Common myeloid progenitor, CD34-positive (primary cell): ENCODE measurements around the gene CD8B2.
"Not testable (repeated sequence)": the region's sequence is repeated elsewhere in the genome, so short reads cannot be mapped to it uniquely, and the experiment has no call there.

Experiments used
- CTCF ChIA-PET: fragments of 350-600 bp; sonication (Branson Sonifier 250); formaldehyde crosslinking; loops from one replicate; lab custom pipeline; 2021; ENCODE audit warnings: antibody characterized with exemption; lab: Charles Lee
- POLR2A ChIA-PET: fragments of 350-600 bp; sonication (Branson Sonifier 250); formaldehyde crosslinking; loops from one replicate; lab custom pipeline; 2021; ENCODE audit warnings: antibody characterized with exemption; lab: Charles Lee
- DNase-seq, 3 donors: peaks; one replicate each; pipeline versions ENCODE4 v3.0.0 to v3.0.0-alpha.2; 2013
- H3K27ac ChIP-seq, 2 experiments: 1 replicate in 1 of 2; 2 replicates in 1 of 2; pipeline ENCODE4 v1.7.0; 2013; ENCODE audit warnings: inconsistent platforms in 2 of 2, low read length in 2 of 2, mild to moderate bottlenecking in 2 of 2, low read depth in 1 of 2, moderate library complexity in 1 of 2; ENCODE audit not compliant: severe bottlenecking in 2 of 2, insufficient read depth in 1 of 2, poor library complexity in 1 of 2
- H3K27me3 ChIP-seq, 5 experiments: replicated peaks in 2 of 5; 1 replicate in 3 of 5; 2 replicates in 2 of 5; pipeline versions ENCODE4 v1.6.1 to v1.7.0; 2013; ENCODE audit warnings: low read length in 4 of 5, mild to moderate bottlenecking in 2 of 5, moderate library complexity in 2 of 5, inconsistent platforms in 1 of 5; ENCODE audit not compliant: insufficient read depth in 5 of 5, control insufficient read depth in 4 of 5
- H3K36me3 ChIP-seq, 4 experiments: 1 replicate in 2 of 4; 2 replicates in 2 of 4; pipeline versions ENCODE4 v1.6.1 to v1.7.0; 2013; ENCODE audit warnings: low read length in 3 of 4, control low read depth in 1 of 4, mild to moderate bottlenecking in 1 of 4; ENCODE audit not compliant: control insufficient read depth in 4 of 4, insufficient read depth in 4 of 4
- H3K4me1 ChIP-seq, 4 experiments: 1 replicate in 3 of 4; 2 replicates in 1 of 4; pipeline versions ENCODE4 v1.6.1 to v1.7.1; 2013; ENCODE audit warnings: low read length in 3 of 4, mild to moderate bottlenecking in 3 of 4, control low read depth in 1 of 4, inconsistent platforms in 1 of 4, moderate library complexity in 1 of 4; ENCODE audit not compliant: control insufficient read depth in 4 of 4, insufficient read depth in 4 of 4; ENCODE audit errors: control extremely low read depth in 1 of 4
- H3K4me3 ChIP-seq, 7 experiments: 1 replicate in 4 of 7; 2 replicates in 3 of 7; pipeline versions ENCODE4 v1.5.1 to v1.7.0; 2013; ENCODE audit warnings: mild to moderate bottlenecking in 7 of 7, low read length in 6 of 7, moderate library complexity in 6 of 7, inconsistent platforms in 2 of 7, low read depth in 2 of 7, control low read depth in 1 of 7; ENCODE audit not compliant: insufficient read depth in 4 of 7, control insufficient read depth in 1 of 7; ENCODE audit errors: extremely low read depth in 1 of 7
- H3K9me3 ChIP-seq, 5 experiments: 1 replicate in 4 of 5; 2 replicates in 1 of 5; pipeline versions ENCODE4 v1.6.1 to v1.7.1; 2013; ENCODE audit warnings: low read length in 4 of 5, mild to moderate bottlenecking in 2 of 5, inconsistent platforms in 1 of 5, low read depth in 1 of 5, moderate library complexity in 1 of 5; ENCODE audit not compliant: control insufficient read depth in 4 of 5, insufficient read depth in 2 of 5; ENCODE audit errors: control extremely low read depth in 1 of 5
- WGBS: methylation state at CpG from one replicate; pipeline ENCODE4 v1.1.5; 2013; ENCODE audit not compliant: insufficient coverage; 5-methylcytosine and 5-hydroxymethylcytosine counted together

Gene CD8B2

DNA sequence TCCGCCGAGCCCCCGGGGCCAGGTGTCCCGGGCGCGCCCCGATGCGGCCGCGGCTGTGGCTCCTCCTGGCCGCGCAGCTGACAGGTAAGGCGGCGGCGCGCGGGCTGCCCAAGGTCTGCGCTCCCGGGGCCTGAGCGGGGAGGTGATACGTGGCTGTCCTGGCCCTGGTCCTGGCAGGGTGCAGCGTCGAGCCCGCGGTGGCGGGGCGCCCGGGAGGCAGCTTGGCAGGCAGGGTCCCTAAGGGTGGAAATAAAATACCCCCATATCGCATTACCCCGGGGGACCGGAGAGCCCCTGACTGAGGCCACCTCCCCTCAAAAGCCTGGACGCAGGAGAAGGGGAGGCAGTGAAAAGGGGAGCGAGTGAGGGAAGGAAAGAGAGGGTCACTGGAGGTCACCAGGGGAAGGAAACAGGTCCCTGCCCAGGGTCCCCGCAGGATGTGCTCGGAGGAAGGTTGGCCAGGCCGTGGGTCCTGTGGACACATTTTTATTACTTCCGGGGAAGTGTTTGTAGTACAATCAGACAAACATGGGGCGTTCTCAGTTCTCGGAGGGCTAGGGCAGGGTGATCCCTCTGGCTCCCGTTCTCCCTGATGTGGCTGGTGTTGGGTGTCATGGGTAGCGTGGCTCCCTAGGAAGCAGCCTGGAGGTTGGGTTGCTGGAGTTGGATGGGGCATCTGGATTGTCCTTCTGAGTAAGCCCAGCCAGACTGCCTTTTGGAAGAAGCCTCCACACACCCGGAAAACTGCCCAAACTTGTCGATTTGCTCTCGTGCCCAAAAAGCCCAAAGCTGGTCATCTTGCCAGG, 425 bp downstream of the CD8B2 start:
- Histone ChIP-seq H3K27me3 (peaks cover 0 to 17% (median 5%) of the 10 kb centered on the region in 5 experiments), H3K4me3 (peak overlapping the region in 3 of 7 experiments; percentile 19 to 60 (median 32))
- peak in 1 of 3 donors; percentile 28 for DNase-seq
- H3K27ac ChIP-seq, H3K4me1 ChIP-seq, H3K9me3 ChIP-seq, CTCF ChIA-PET, H3K36me3 ChIP-seq: not testable (repeated sequence)
- POLR2A ChIA-PET: interaction anchor here (0.5 kb wide), 1 partner anchor 1065 kb away, joined by 3 read pairs; no protein-coding TSS in a partner anchor
- WGBS: 18% methylated on average over 26 of the region's 44 CpGs

DNA sequence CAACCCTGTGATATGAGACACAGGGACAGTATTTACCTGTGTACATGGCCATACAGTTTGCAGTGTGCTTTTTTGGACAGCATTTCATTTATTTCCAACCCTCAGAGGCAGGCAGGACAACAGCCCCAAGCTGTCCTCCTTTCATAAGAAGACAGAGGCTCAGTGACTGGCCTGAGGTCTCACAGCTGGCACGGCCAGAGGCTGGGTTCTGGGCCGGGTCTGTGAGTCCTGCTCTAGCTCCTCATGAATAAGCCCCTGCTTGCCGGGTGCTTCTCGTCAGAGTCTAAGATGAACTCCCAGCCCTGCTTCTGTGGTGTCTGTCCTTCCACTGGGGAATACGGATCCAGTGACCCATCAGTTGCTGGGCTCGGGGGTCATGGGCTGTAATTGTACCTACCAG, 2.5 kb downstream of the CD8B2 start:
- 80% methylated on average over 3 of the region's 6 CpGs for WGBS
- H3K4me3 ChIP-seq, POLR2A ChIA-PET, H3K36me3 ChIP-seq, H3K27ac ChIP-seq, DNase-seq, CTCF ChIA-PET, H3K9me3 ChIP-seq, H3K4me1 ChIP-seq: not testable (repeated sequence)
- H3K27me3 ChIP-seq: peaks cover 0 to 17% (median 5%) of the 10 kb centered on the region in 5 experiments

DNA sequence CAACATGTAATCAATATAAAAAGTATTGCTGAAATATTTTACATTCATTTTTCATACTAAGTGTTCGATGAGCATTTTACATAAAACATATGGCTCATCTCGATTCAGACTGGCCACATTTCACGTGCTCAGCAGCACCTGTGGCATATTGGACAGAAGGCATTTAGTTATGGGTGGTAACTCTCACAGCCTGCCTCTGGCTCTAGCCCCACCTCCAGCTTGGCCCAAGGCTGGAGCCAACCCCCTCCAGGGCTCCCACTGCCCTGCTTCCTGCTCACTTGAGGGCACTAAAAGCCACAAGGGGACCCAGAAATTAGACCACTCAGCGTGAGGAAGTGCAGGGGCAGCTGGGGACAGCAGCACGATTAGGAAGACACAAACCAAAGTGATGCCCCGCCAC, 5.2 kb downstream of the CD8B2 start:
- CTCF ChIA-PET, H3K4me1 ChIP-seq, H3K9me3 ChIP-seq, H3K27ac ChIP-seq, H3K27me3 ChIP-seq, POLR2A ChIA-PET, H3K4me3 ChIP-seq, DNase-seq, H3K36me3 ChIP-seq: not testable (repeated sequence)
- 79% methylated on average over 4 of the region's 6 CpGs for WGBS

DNA sequence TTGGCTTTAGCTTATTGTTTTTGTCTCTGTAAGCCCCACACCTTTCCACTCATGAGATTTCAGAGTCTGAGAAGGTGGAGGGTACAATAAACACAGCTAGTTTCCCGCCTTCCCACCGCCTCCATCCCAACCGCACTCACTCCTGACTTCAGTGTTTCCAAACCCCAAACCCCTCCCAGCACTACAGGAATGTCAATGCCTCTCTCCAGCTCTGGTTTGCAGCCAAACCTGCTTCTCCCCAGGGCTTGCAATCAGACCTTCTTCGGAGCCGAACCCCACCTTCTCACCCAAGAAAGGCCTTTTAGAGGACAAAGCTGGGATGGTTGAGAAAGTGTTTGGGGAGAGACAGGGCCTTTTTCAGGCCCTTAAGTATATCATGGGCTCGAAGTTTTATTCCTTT, 5.7 kb downstream of the CD8B2 start:
- POLR2A ChIA-PET, H3K9me3 ChIP-seq, H3K36me3 ChIP-seq, H3K4me1 ChIP-seq, CTCF ChIA-PET, DNase-seq, H3K27me3 ChIP-seq, H3K4me3 ChIP-seq, H3K27ac ChIP-seq: not testable (repeated sequence)
- no CpG with 5 or more reads among the region's 6 CpGs for WGBS

DNA sequence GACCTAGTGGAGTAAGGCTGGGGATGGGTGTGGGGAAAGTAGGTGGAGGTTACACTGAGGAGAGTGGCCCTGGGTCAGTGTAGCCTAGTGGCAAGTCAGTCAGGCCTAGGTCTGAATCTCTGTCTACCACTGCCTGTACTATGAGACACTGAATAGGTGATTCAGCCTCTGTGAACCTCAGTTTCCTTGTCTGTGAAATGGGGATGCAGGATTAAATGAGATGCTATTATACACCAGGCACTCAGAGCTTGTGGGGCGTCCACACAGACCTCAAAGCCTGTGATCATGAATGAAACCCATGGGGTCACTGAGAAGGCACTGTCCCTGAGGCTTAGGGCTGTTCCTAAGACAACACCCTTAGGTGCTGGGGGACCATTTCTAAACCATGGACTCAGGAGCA, 11.4 kb downstream of the CD8B2 start:
- 100% methylated on average over 1 of the region's 1 CpG for whole genome bisulfite sequencing
- H3K9me3 ChIP-seq, DNase-seq, H3K36me3 ChIP-seq, H3K27me3 ChIP-seq, H3K27ac ChIP-seq, H3K4me1 ChIP-seq, CTCF ChIA-PET, POLR2A ChIA-PET, H3K4me3 ChIP-seq: not testable (repeated sequence)

DNA sequence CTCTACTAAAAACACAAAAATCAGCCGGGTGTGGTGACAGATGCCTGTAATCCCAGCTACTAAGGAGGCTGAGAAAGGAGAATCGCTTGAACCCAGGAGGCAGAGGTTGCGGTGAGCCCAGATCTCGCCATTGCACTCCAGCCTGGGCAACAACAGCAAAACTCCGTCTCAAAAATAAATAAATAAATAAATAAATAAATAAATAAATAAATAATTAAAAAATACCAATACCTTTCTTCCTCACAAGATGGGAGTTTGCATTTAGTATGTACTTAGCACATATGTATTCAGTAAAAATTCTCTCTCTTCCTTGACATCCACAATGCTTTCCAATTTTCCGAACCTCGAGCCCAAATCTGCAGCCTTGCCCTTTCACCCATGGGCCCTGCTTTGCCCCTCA, 13.2 kb downstream of the CD8B2 start:
- WGBS: no CpG with 5 or more reads among the region's 7 CpGs

DNA sequence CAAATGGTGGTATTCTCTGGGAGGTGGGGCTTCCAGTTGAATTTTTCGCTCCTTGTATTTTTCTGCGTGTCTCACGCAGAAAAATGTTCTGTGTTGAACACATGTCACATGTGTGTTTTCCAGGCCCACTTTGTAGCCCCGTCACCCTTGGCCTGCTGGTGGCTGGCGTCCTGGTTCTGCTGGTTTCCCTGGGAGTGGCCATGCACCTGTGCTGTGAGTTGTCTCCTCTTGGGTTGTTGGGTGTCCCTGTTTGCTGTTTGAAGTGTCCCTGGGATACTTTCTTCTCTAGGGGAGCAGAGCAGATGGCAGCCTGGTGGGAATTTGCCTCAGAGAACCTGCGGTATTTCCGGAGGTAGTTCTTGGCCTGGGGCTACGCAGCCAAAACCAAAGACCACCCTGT, 15.2 kb downstream of the CD8B2 start:
- POLR2A ChIA-PET, H3K27ac ChIP-seq, H3K27me3 ChIP-seq, H3K4me1 ChIP-seq, H3K36me3 ChIP-seq, CTCF ChIA-PET, H3K4me3 ChIP-seq, H3K9me3 ChIP-seq, DNase-seq: not testable (repeated sequence)
- WGBS: 100% methylated on average over 2 of the region's 8 CpGs

More for the DNA sequence above, 13.2 kb downstream of the CD8B2 start:
- H3K4me3 ChIP-seq, POLR2A ChIA-PET, H3K36me3 ChIP-seq, H3K9me3 ChIP-seq, CTCF ChIA-PET, H3K27me3 ChIP-seq, H3K4me1 ChIP-seq, DNase-seq, H3K27ac ChIP-seq: not testable (repeated sequence)
